Measurements from ENCODE around the gene ELAVL1. TPM values are rescaled to one million over a fixed set of nuclear protein-coding genes. Genes with fewer than 3 reads are reported as not detected.
"Not testable (repeated sequence)": the region's sequence is repeated elsewhere in the genome, so short reads cannot be mapped to it uniquely, and the experiment has no call there.

Gene ELAVL1
- polyA plus RNA-seq, 10 donors: 48.9 to 67.5 (median 53.6) TPM

- DNase-seq: no peak
Observed at GRCh38 chr19:7941895-7942596, 63.4 kb downstream of the ELAVL1 start.

- no peak for DNase-seq
Observed at GRCh38 chr19:7940841-7941240, 64.6 kb downstream of the ELAVL1 start.

- no peak for DNase-seq
Observed at GRCh38 chr19:7934766-7935165, 70.7 kb downstream of the ELAVL1 start.

- no peak for DNase-seq
Observed at GRCh38 chr19:7933828-7934725, 71.4 kb downstream of the ELAVL1 start.

GRCh38 chr19:7933411-7933810, 72.0 kb downstream of the ELAVL1 start:
- DNase-seq: no peak

- DNase-seq: no peak
Observed at GRCh38 chr19:7932930-7933300, 72.5 kb downstream of the ELAVL1 start.

GRCh38 chr19:7932276-7932929, 73.0 kb downstream of the ELAVL1 start:
- DNase-seq: no peak

- DNase-seq: no peak
Observed at GRCh38 chr19:7931221-7932061, 74.0 kb downstream of the ELAVL1 start.

- no peak for DNase-seq
Observed at GRCh38 chr19:7930765-7931164, 74.7 kb downstream of the ELAVL1 start.

- not testable (repeated sequence) for DNase-seq
Observed at GRCh38 chr19:7930030-7930429, 75.4 kb downstream of the ELAVL1 start.

GRCh38 chr19:7928741-7929701, 76.4 kb downstream of the ELAVL1 start:
- DNase-seq: peak in 2 of 3 donors; percentile 31 to 46

GRCh38 chr19:7928334-7928706, 77.1 kb downstream of the ELAVL1 start:
- DNase-seq: no peak

- peak in 1 of 3 donors; percentile 12 for DNase-seq
Observed at GRCh38 chr19:7927605-7928333, 77.7 kb downstream of the ELAVL1 start.

- no peak for DNase-seq
Observed at GRCh38 chr19:7926727-7927604, 78.5 kb downstream of the ELAVL1 start.

- DNase-seq: peak in 2 of 3 donors; percentile 39 to 67
Observed at GRCh38 chr19:7926021-7926726, 79.3 kb downstream of the ELAVL1 start, which contains the start of gene CTXN1. Gene CTXN1 (minus strand): TSS chr19:7926135. CDS start chr19:7925538, 597 bp downstream.

- peak; percentile 61 to 88 (median 84) for DNase-seq
Observed at GRCh38 chr19:7925171-7925851, 80.1 kb downstream of the ELAVL1 start.

GRCh38 chr19:7924651-7925170, 80.7 kb downstream of the ELAVL1 start:
- DNase-seq: peak in 1 of 3 donors; percentile 14

All from muscle of back (tissue), 11 donors.